NCI-H510A (cell line): ENCODE measurements around the gene SLC35G2.
A peak's percentile ranks its signal among the peaks of the same experiment; 100 is the strongest.
"Not testable (repeated sequence)": the region's sequence is repeated elsewhere in the genome, so short reads cannot be mapped to it uniquely, and the experiment has no call there.

Source experiments
- DNase-seq: peaks from one replicate; lab custom pipeline; 2025; lab: John Stamatoyannopoulos, UW

SLC35G2 gene

DNA sequence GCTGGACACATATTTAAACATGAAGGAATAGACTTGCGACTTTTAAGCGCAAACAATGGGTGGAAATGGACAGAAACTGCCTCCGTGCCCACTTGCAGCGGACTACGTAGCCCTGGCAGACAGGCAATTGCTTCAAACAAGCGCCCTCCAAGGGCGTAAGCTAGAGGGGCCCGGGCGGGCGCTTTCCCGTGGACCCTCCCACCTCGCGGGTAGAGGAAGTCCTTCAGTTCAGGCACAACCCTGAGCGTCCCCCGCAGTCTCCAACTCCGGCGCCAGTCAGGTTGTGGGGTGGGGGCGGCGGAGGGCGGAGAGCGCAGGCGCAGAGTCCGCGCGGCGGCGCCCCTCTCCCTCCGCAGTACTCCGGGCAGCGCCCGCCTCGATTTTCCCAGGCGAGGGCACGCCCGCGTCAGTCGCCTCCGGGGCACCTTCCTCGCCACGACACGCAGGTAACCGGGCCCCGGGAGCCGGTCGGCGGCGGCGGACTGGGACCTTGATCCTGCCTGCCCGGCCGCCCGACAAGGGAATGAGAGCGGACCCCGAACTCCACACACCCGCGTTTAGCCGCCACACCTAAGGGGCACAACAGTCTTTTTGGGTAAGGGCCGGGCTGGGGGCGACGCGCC is at the start of gene SLC35G2:
Gene SLC35G2, plus strand, starts transcription at position 358 of the 623 bp plus-strand sequence. CDS start 35,335 bp downstream, outside the sequence.
- peak; percentile 63 for DNase-seq

DNA sequence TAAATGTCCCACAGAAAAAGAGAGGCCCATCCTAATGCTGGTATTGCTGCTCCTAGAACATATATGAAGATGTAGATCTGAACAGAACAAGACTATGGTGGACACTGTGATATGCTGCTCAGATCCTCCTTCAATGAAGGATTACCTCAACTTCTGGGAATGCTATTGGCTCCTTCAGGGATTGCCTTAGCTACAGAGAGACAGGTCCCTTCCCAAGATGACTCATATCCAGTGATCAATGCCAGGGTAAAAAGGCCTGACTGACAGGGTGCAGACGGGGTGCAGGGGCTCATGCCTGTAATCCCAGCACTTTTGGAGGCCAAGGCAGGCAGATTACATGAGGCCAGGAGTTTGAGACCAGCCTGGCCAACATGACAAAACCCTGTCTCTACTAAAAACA is 46.2 kb upstream of the SLC35G2 start:
- DNase-seq, result no peak

DNA sequence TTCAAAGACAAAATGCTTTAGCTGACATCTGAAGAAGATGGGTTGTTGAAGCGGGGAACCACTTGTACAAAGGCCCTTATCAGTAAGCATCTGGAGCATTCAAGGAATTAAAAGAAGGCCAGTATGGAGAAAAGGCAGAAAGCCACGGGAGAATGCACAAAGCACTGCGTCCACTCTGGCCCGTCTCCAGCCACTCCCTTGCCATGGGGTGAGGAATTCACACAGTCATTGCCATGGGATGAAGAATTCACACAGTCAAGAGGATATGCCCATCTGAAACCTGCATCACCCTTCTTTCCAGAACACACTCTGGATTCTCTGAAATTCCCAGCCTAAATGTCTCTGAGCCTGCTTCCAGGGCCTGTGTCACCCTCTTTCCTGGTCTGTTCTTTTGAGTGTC is 40.1 kb upstream of the SLC35G2 start:
- no peak for DNase-seq

- DNase-seq, result no peak
These were observed 38.2 kb upstream of the SLC35G2 start for GRCh38 chr3:136780741-136781140.

DNA sequence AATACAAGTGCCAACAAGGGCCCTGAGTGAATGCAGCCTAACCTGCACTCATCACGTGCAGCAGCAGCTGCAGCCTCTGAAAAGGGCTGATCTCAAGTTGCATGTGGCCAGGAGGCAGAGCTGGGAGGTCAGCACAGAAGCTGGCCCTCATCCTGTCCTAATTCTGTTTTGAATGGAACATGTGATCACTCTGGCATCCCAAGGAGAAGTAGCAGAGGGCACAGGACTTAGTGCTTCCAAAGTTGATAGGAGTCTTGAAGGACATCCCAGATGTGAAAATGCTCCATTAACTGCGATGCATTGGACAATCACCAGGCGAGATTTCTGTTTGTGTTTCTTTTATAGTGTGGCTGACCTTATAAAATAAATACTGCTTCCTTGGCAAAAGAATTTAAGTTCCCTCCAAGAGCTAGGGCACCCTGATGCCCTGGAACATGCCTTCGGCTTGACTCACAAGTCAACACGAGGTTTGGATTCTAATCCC is 35.2 kb upstream of the SLC35G2 start:
- no peak for DNase-seq

DNA sequence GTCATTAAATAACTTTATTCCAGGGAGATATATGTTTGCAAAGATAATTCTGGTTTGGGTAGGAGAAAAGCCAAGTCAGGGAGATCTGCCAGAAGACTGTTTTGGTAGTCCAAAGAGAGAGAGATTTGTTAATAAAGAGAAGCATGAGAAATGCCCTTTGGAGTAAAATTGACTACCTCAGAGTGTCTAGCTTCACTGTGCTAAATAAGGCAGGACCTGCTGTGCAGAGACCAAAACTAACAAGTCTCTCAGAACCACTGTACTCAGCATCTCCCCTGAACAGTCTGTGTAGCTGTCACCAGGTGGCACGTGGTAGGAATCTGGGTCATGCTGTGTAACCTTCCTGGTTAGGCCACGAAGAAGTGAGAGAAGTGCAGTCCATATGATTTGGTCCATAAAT is 31.6 kb upstream of the SLC35G2 start:
- DNase-seq, result no peak

GRCh38 chr3:136788154-136788553 is 30.8 kb upstream of the SLC35G2 start:
- DNase-seq, result no peak

DNA sequence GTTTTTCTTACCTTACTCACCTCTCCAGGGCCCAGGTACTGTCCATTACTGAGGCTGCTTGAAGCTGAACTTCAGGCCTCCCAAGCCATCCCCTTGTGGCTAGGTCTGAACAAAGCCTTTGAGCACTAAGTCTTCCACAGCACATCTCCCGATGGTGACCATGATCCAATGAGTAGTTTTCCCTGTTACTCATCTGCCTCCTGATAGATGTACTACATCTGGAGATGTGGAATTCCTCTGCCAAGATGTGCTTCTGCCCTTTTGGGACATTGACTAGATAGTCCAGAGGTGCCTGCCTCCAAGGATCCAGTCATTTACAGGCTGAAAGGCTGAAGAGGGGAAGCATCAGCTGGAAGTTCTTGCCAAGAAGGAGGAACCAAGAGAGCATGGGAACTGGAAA is 28.9 kb upstream of the SLC35G2 start:
- no peak for DNase-seq

DNA sequence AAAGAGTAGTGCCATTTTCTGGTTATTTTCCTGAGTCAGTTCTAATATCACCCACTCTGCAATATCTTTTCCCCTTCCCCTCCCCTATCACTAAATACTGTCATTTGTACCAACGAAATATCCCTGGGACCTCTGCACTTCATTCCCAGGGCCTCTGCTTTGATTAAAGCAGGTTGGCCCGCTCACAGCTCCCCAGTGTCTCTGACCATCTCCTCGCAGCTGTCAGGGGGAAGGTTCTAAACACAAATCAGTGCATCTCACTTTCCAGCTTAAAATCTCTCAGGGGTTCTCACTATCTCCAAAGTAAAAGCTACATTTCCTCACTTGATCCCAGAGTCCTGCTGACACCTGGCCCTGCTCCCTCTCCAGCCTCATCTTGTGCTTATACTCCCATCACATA is 28.1 kb upstream of the SLC35G2 start:
- DNase-seq, result no peak

- DNase-seq, result no peak
These were observed 26.2 kb upstream of the SLC35G2 start for GRCh38 chr3:136792556-136793330.

DNA sequence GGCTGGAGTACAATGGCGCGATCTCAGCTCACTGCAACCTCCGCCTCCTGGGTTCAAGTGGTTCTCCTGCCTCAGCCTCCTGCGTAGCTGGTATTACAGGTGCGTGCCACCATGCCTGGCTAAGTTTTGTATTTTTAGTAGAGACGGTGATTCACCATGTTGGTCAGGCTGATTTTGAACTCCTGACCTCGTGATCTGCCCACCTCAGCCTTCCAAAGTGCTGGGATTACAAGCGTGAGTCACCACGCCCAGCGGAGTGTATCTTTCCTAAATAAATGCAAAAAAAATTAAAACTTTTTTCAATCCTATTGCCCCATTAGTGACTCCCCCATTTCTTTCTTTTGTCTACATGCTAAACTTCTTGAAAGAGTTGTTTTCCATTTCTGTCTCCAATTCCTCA is 17.8 kb upstream of the SLC35G2 start:
- DNase-seq, result not testable (repeated sequence)

DNA sequence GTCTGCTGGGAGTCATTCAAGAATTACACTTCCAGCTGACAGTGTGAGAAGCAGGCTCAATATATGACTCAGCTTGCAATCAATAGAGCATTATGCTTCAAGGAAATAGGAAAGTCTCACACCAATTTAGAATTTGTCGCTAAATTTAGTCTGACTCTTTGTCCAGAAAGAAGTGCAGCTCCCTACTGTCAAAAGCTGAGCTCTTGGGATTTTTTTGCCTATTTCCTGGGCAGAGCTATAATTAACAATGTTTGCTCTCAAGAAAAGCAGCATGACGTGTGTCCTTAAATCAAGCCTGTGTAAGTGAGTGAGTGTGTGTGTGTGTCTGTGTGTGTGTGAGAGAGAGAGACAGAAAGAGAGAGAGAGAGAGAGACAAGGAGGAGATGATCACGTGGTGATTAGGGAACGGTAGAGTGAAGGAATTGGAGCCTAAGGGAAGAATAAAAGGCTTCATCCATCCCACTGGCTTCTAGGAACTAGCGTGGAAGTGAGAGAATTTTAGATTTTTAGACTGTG is 16.4 kb upstream of the SLC35G2 start:
- DNase-seq, result no peak

GRCh38 chr3:136804141-136804540 is 14.8 kb upstream of the SLC35G2 start:
- no peak for DNase-seq

GRCh38 chr3:136804813-136805212 is 14.1 kb upstream of the SLC35G2 start:
- DNase-seq, result no peak

DNA sequence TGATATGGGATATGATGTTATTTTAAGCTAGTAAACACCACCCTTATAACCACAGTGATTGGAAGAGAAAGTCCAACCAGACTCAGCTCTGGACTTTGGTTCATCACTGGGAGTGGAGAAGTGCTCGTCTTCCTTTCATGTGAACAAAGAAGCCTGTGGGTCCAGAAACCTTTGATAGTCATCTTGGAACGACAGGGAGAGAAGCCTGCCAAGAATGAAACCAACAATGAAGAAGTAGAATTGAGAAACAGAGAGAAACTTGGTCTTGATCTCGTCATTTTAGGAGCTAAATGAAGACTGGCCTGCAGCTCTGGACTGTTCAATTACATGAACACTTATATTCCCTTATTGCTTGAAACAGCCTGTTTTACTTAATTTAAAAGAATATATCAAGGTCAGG is 13.1 kb upstream of the SLC35G2 start:
- DNase-seq, result no peak

DNA sequence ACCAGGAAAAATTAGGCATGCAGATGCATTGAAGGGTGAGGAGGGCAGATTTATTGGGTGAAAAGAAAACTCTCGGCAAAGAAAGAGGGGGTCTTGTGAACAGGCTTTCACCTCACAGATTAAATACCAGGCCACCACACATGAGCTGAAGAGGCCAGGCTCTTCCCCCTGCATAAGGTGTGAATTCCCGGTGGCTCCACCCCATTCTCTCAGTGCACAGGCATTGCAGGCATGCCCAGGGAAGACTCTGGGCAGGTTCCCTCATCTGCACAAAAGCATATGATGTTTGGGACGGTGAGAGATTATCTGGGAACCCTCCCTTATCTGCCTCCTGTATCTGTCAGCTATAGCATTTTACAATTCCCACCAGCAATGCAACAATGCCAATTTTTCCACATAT is 7.2 kb upstream of the SLC35G2 start:
- no peak for DNase-seq

DNA sequence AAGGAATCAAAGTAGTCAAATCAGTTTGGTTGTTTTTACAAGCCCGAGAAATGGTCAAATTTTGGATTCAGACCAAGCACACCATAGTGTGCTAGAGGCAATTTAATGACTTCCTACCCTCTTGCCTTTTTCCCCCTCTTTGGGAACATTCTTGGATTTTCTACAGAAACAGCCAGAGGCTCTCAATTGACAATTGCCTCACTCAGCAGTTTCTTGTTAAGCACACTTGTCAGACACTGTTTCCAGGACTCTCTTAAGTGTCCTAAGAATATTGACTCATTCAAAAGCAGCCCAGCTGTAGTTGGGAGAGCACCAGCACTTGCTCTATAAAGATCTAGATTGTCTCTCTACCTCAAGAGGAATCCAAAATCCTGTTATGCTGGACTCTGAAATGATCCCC is 1.5 kb upstream of the SLC35G2 start:
- no peak for DNase-seq

DNA sequence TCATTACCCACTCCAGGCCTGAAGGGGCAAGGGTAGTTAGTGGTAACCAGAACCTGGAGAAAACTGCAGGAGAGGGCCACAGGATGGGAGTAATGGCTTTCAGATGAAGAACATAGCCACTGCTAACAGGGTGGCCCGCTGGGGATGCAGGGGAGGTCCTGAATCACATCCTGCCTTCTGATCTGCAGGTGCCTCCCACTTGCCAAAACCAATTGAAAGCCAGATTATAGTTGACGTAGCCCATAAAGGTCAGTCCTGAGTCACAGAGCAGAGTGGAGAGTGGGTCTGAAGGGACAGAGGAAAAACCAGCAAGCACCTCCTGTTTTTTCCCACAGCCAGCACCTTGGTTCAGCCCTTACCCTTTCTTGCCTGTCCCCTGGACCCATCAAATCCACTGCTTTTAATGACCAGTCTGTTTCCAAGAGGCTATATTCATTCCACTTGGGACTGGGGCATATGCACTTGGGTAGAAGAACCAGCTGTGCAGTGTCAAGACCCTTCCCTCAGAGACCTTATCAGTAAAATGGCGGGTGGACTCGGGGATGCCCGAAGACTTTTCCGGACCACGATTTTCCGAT is 646 bp upstream of the SLC35G2 start:
- DNase-seq, result peak; percentile 44

DNA sequence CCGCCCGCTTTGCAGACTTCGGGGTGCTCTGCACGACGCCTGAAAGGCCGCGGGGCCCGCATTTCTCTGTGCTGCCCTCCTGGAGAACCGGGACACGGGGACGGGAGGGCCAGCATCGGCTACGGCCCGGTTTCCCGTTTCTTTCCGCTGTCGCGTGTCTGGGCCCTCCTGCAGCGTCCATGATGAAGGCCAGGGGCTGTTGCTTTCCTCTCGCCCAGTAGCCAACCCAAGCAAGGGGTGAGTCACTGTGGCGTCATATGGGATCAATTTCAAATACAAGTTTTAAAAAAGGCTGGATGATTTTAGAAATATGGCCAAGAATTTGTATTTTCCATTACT is 435 bp downstream of the SLC35G2 start:
- no peak for DNase-seq

- peak; percentile 33 for DNase-seq
These were observed 1.1 kb downstream of the SLC35G2 start for GRCh38 chr3:136819731-136820679.

GRCh38 chr3:136831461-136831860 is 12.5 kb downstream of the SLC35G2 start:
- no peak for DNase-seq
